Measurements from ENCODE around the gene CCDC197.

DNA sequence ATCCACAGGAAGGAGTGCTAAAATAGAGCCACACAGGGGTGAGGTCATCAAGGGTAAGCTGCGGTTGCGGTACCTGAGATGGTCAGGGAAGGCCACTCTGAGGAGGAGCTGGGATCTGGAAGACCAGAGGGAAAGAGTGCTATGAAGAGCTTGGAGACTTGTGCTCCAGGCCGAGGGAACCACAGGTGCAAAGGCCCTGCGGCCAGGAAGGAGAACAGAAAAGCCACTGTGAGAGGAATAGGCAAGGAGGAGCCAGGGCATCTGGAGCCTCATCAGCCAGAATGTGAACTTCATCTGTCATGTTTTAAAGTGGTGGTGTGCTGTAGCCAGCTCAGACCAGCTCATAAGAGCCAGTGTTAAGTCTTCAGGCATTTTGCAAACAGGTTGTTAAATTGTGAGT, 5.5 kb upstream of the CCDC197 start:
- no peak for TF ChIP-seq POLR2AphosphoS5 (IDR thresholded peaks at IDR 0.05; ENCODE audit: low read depth, low read length)
- no peak for TF ChIP-seq TAF1 (IDR thresholded peaks at IDR 0.05; ENCODE audit: borderline replicate concordance, low read depth, low read length)
- TF ChIP-seq POLR2A (IDR thresholded peaks at IDR 0.05; ENCODE audit: low read depth, low read length): no peak
